ENCODE data around the gene LOXL4. TPM values are rescaled to one million over a fixed set of nuclear protein-coding genes. Genes with fewer than 3 reads are reported as not detected.
A peak's percentile ranks its signal among the peaks of the same experiment; 100 is the strongest.

LOXL4 gene
- total RNA-seq, 1 donor from 2014 or later = 0.55 TPM

- no peak for DNase-seq (ENCODE audit: low spot score)
- no peak for ATAC-seq
Observed at GRCh38 chr10:98295907-98296306, 27.9 kb upstream of the LOXL4 start.

- no peak for ATAC-seq
- DNase-seq (ENCODE audit: low spot score) = no peak
Observed at GRCh38 chr10:98295401-98295811, 27.4 kb upstream of the LOXL4 start.

DNA sequence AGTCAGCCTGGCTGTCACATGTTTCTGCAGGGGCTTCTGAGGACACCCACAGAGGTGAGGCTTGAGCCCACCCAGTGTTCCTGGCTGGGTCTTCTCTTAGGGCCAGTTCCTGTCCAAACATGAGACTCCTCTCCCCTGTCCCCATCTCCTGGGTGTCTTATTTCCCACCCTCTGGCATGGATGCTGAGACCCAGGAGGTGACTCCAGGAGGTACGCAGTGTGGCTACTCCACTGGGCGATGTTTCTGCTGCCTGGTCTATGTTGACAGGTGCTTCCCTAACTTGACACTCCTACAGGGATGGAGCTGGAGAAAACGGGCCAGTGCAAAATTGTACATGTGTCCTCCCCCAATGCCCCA is 26.3 kb upstream of the LOXL4 start:
- ATAC-seq (no peak), DNase-seq (ENCODE audit: low spot score) (no peak)

GRCh38 chr10:98293550-98294269 is 25.7 kb upstream of the LOXL4 start:
- no peak for DNase-seq (ENCODE audit: low spot score)
- no peak for ATAC-seq

GRCh38 chr10:98292971-98293370 is 25.0 kb upstream of the LOXL4 start:
- ATAC-seq (no peak), DNase-seq (ENCODE audit: low spot score) (no peak)

- ATAC-seq = no peak
- no peak for DNase-seq (ENCODE audit: low spot score)
Observed at GRCh38 chr10:98289802-98290209, 21.8 kb upstream of the LOXL4 start.

- no peak for DNase-seq (ENCODE audit: low spot score)
- ATAC-seq = no peak
Observed at GRCh38 chr10:98287321-98287720, 19.3 kb upstream of the LOXL4 start.

- ATAC-seq (no peak), DNase-seq (ENCODE audit: low spot score) (no peak)
Observed at GRCh38 chr10:98286419-98286818, 18.4 kb upstream of the LOXL4 start.

GRCh38 chr10:98285416-98285815 is 17.4 kb upstream of the LOXL4 start:
- ATAC-seq (no peak), DNase-seq (ENCODE audit: low spot score) (no peak)

DNA sequence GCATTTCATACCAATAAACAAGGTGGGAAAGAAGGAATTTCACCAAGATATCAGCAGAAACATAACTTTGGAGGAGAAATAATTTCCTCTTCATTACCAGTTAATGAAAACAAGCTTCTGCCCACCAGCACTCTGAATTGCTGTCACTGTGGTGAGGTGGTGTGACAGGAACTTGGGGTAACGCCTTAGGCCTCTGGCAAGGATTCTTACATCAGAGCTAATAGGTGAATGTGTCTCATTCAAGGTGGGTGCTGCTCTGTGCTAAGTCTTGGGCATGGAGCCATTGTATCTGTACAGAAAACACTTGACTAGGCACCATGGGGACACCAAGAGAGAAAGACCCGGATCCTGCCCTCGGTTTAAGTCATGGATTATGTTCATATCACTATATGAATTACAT is 8.3 kb upstream of the LOXL4 start:
- ATAC-seq (no peak), DNase-seq (ENCODE audit: low spot score) (no peak)

GRCh38 chr10:98274562-98274961 is 6.6 kb upstream of the LOXL4 start:
- ATAC-seq (no peak), DNase-seq (ENCODE audit: low spot score) (no peak)

DNA sequence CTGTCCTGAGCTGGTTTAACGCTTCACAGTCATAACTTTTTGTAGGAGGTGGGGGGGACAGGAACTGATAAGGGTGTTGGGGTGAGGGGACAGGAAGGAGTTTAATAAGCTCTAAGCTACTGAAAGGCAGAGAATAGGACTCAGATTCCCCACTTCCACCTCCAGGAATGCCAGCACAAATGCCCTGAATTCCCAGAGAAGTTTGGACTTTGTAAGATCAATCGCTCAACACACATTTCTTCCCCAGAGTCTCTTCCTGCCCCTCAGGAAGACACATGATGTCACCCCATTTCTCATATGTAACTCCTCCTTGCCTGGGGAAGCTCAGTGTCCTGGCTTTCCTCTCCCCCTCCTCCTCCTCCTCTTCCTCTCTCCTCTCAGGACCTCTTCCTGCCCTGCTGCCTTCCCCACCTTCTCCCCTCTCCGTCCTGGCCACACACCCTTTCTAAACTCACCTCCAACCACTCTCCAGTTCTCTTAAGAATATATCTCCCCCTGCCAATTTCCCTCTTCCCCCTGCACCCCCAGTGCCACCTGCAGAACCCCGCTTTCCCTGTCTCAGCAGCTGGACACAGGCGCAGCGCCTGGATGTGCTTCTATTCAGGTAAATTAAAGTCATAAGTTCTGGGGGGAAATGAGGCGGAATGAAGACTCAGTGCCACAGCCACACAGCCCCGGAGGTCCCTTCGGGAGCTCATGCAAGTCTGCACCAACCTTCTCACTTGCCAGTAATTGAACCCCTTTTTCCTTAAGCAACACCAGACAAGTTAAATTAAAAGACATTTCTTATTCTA is 5.3 kb upstream of the LOXL4 start:
- ATAC-seq = no peak
- DNase-seq (ENCODE audit: low spot score) = no peak

DNA sequence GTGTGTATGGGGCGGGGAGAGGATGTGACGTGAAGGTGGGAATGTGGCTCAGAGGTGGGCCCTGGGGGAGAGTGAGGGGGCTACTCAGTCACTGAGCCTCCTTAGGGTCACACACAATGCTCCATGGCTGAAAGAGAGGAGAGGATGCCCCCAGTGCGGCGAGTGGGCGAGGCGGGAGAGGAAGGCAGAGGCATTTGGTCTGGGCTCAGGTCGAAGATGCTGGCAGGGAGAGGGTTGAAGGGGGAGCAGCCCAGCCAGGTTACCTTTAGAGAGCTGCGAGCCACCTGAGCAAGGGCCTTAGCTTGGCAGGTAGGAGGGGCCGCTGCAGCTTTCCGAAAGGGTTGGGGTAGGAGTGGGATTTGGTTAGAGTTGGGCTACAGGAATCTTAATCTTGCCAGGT is 4.7 kb upstream of the LOXL4 start:
- DNase-seq (ENCODE audit: low spot score) (no peak), ATAC-seq (no peak)

DNA sequence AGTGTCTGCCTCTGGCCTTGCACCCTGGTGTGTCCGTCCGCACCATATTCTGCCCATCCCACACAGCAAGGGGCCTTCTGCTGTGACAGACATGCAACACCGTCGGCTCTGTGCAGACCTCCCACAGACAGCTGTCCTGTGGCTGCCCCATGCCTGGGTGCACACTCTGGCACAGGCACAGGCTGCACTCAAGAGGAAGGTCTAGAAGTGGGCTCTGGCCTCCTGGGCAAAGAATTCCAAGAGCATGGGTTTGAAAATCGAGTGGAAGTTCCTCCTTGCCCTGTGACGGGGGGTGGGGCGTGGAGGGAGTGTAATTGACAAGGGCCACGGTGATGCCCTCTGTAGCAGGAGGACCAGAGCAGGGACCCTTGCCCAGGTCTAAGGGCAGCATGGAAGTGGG is 4.3 kb upstream of the LOXL4 start:
- ATAC-seq (no peak), DNase-seq (ENCODE audit: low spot score) (no peak)

- no peak for DNase-seq (ENCODE audit: low spot score)
Observed at GRCh38 chr10:98270786-98271185, 2.8 kb upstream of the LOXL4 start.

DNA sequence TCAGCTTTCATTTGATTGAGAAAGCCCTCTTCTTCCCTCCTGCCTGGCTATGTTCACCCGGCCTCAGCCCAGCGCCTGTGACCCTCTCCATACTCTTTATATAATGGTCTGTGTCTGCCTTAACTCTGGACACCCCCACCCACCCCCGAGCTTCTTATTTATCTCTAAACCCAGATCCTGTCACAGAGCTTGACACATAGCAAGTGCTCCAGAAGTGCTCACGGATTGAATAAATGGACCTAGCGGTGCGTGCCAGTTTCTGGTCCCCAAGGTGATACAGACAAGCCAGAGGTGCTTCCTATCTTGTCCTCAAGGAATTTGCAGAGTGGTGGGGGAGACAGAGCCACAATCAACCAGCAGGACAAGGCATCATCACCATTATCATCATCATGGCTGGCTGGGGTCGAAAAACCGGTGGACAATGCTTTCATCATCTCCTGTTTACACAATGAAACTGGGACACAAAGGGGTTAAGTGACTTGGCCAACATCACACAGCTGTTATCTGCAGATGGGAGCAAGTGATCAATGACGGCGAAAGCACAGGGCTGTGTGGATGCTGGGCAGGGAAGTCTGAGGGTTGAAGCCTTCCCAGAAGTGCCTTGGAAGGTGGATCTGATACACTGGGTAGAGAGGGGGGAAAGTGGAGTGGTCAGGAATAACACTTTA is 2.2 kb upstream of the LOXL4 start:
- peak; percentile 11 for ATAC-seq
- DNase-seq (ENCODE audit: low spot score) = no peak

More at GRCh38 chr10:98270786-98271185, 2.8 kb upstream of the LOXL4 start:
- no peak for ATAC-seq

DNA sequence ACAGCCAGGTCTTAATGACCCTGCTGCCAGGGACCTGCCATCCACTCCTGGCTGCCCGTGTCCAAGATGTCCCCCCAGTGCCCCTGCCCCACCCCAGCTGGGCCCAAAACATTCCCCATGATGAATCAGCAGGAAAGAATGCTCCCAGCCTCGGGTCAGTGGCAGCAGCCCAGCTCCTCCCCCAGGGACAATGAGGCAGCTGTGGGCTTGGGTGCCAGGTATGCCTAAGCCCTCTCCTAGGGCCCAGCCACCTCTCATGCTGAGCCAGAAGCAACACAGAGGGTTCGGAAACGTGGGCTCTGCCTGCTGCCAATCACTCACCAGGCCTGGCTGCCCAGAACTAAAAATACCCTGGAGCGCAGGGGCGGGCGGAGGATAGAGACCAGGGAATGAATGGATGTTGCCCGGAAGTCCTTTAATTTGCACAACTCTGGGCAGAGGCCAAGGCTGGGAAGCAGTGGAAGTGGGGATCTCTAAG is 1.5 kb upstream of the LOXL4 start:
- DNase-seq (ENCODE audit: low spot score) (no peak), ATAC-seq (peak; percentile 45)

- DNase-seq (ENCODE audit: low spot score) (no peak), ATAC-seq (peak; percentile 4)
Observed at GRCh38 chr10:98268694-98269431, 869 bp upstream of the LOXL4 start.

DNA sequence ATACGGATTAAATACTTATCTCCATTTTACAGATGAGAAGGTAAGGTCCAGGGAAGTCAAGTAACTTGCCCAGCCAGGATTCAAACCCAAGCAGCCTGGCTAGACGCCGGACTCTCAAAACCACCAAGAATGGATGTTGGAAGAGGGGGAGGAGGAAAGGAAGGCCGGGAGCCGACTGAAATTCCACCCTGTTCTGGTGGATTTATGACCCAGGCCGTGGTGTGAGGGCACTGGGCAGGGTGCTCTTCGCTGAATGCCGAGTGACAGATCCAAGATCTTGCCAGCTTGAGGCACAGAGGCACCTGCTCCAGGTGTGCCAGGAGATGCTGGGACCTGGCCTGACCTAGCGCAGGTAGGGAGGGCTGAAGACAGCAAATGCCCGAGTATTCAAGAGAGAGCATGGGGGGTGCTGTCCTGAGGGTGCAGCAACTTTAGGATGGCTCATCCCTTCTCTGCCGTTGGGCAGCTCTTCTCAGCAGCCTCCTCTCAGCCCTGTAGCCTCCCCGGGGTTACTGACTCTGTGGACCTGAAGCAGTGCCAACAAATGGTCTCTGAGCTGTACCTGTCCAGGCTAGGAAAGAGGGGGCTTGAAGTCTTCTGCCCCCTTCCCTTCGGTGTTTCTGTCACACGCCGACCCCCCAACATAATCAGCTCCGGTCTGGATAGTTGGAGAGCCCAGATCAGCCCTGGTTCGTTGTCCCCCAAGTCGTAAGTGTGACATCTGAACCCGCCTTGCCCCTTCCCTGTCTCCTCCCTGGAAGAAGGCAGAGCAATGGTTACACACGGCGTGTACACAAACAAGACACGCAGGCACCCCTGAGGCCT is 713 bp downstream of the LOXL4 start:
- DNase-seq (ENCODE audit: low spot score) (no peak), ATAC-seq (peak; percentile 23)

GRCh38 chr10:98266647-98267046 is 1.3 kb downstream of the LOXL4 start:
- ATAC-seq (no peak), DNase-seq (ENCODE audit: low spot score) (no peak)
